ENCODE measurements around the gene CIB2. TPM values are rescaled to one million over a fixed set of nuclear protein-coding genes. Genes with fewer than 3 reads are reported as not detected.

The CIB2 gene
- total RNA-seq, 4 donors from 2014 or later: 11.4 to 18.3 (median 15.9) TPM

DNA sequence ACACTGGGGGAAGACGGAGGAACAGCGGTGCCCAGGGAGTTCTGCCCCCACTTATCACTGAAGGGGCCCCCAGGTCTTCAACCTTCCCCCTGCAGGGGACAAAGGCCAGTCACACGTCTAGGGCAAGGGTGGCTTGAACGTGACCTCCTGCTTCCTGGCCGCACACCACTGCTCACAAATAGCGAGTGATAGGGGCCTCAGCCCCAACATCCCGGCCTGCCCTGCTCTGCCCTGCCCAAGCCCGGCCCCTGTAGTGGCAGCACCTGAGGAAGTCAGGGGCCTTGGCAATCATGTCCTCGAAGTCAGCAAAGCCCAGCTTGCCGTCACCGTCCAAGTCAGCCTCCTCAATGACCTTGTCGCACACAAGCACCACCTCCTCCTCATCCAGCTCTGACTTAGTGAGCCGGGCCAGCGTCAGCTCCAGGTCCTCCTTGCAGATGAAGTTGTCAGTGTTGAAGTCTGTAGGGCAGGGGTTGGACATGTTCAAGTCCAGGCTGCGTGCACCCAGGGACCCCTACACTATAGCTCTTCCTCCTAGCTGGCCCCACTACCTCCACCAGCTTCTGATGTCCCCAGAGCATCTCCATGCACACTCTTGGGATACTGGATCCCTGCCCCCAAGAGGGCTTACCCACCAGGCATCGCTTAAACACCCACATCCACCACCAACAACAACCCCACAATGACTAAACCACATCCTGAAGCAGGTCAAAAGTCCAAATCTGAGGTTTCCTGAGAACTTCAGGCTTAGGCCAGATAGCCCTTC, 25.6 kb downstream of the CIB2 start:
- no peak overlapping the region for H3K4me3 ChIP-seq

DNA sequence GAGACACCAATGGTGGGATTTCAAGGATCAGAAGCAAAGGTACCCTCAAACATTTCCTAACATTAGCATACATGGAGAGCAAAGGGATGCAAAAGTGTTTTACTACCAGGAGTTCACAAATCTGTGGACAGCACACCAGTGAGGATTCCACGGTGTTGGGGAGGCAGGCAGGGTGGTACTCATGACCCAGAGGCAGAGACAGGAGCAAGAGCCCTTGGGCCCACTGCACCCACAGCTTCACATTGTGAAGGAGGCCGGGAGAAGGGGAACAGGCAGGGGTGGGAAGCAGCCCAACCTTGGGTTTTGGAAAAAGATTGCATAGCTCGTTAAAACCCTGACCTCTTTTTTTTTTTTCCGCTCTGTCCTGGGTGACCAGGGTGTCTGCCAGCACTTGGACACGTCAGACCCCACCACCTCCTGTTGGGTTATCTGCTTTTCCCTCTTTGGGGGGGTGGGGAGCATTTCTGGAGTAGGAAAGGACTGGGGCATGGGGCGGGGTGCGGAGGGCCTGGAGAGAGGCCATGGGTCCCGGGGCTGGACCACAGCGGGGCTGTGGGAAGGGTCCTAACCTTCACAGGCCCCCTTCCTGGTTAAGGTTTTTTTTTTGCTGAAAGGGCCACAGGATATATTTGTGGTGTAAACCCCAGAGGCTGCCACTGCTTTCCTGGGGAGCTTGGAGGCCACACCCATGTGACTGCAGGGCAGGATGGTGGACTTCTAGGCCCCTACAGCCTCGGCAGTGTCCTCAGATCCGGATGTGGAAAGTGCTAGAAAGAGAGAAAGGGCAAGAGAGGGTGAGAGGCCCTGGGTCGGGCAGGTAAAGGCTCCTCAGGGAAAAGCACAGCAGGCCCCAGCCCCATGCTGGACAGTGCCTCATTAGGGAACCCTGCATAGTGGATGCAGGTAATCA, 26.4 kb downstream of the CIB2 start:
- Histone ChIP-seq H3K9me3 (no peaks in the 10 kb centered on the region), H3K27ac (replicated peaks in 1 of 4) (no peak overlapping the region), H3K4me1 (peaks cover 0 to 3% (median 0%) of the 10 kb centered on the region in 4 donors), H3K36me3 (no peaks in the 10 kb centered on the region), H3K4me3 (no peak overlapping the region), H3K27me3 (no peaks in the 10 kb centered on the region)
- TF ChIP-seq POLR2A (IDR thresholded peaks at IDR 0.05; ENCODE audit: low read depth) (no peak), POLR2AphosphoS5 (IDR thresholded peaks at IDR 0.05) (no peak), EP300 (IDR thresholded peaks at IDR 0.05) (no peak)
- TF ChIP-seq, protein P1, sequence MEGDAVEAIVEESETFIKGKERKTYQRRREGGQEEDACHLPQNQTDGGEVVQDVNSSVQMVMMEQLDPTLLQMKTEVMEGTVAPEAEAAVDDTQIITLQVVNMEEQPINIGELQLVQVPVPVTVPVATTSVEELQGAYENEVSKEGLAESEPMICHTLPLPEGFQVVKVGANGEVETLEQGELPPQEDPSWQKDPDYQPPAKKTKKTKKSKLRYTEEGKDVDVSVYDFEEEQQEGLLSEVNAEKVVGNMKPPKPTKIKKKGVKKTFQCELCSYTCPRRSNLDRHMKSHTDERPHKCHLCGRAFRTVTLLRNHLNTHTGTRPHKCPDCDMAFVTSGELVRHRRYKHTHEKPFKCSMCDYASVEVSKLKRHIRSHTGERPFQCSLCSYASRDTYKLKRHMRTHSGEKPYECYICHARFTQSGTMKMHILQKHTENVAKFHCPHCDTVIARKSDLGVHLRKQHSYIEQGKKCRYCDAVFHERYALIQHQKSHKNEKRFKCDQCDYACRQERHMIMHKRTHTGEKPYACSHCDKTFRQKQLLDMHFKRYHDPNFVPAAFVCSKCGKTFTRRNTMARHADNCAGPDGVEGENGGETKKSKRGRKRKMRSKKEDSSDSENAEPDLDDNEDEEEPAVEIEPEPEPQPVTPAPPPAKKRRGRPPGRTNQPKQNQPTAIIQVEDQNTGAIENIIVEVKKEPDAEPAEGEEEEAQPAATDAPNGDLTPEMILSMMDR (IDR thresholded peaks at IDR 0.05): no peak
- intact Hi-C loops (cut with DNase I): no loop called here
- no peak for DNase-seq (ENCODE audit: extremely low spot score)
- 86% methylated on average over 12 of the region's 12 CpGs for WGBS

More for the DNA sequence above, 25.6 kb downstream of the CIB2 start:
- WGBS: 94% methylated on average over 4 of the region's 16 CpGs
- Histone ChIP-seq H3K36me3 (no peaks in the 10 kb centered on the region), H3K4me1 (peaks cover 0 to 3% (median 0%) of the 10 kb centered on the region in 4 donors), H3K9me3 (no peaks in the 10 kb centered on the region), H3K27ac (replicated peaks in 1 of 4) (no peak overlapping the region), H3K27me3 (no peaks in the 10 kb centered on the region)
- DNase-seq (ENCODE audit: extremely low spot score): no peak
- intact Hi-C loops (cut with DNase I): loop anchor here (1.0 kb wide), 1 partner anchor 140 kb away; no protein-coding TSS in a partner anchor
- TF ChIP-seq, protein P1 (IDR thresholded peaks at IDR 0.05): no peak
- TF ChIP-seq POLR2AphosphoS5 (IDR thresholded peaks at IDR 0.05) (no peak), EP300 (IDR thresholded peaks at IDR 0.05) (no peak), POLR2A (IDR thresholded peaks at IDR 0.05; ENCODE audit: low read depth) (no peak)

DNA sequence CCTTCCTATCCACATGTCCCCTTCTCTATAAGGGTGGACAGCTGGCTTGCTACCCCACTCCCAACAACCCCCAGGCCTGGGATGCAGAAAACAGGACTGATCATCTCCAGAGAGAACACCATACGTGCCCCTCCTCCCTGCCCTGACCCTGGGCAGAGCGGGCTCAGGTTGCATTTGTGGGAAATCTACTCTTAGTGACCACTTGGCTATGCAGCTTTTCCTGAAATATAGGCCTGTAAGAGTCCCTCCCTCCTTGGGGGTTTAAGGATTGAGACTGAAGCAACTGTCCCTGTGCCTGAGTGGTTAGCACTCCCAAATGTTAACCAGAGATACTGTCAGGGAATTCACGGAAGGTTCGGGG, 27.1 kb downstream of the CIB2 start:
- Histone ChIP-seq H3K9me3 (no peaks in the 10 kb centered on the region), H3K4me1 (peaks cover 0 to 3% (median 0%) of the 10 kb centered on the region in 4 donors), H3K27ac (replicated peaks in 1 of 4) (no peak overlapping the region), H3K36me3 (no peaks in the 10 kb centered on the region), H3K27me3 (no peaks in the 10 kb centered on the region), H3K4me3 (no peak overlapping the region)
- 82% methylated on average over 4 of the region's 4 CpGs for WGBS
- DNase-seq (ENCODE audit: extremely low spot score): no peak
- TF ChIP-seq, protein P1 (IDR thresholded peaks at IDR 0.05): no peak
- TF ChIP-seq POLR2AphosphoS5 (IDR thresholded peaks at IDR 0.05) (no peak), EP300 (IDR thresholded peaks at IDR 0.05) (no peak), POLR2A (IDR thresholded peaks at IDR 0.05; ENCODE audit: low read depth) (no peak)
- intact Hi-C loops (cut with DNase I): no loop called here

DNA sequence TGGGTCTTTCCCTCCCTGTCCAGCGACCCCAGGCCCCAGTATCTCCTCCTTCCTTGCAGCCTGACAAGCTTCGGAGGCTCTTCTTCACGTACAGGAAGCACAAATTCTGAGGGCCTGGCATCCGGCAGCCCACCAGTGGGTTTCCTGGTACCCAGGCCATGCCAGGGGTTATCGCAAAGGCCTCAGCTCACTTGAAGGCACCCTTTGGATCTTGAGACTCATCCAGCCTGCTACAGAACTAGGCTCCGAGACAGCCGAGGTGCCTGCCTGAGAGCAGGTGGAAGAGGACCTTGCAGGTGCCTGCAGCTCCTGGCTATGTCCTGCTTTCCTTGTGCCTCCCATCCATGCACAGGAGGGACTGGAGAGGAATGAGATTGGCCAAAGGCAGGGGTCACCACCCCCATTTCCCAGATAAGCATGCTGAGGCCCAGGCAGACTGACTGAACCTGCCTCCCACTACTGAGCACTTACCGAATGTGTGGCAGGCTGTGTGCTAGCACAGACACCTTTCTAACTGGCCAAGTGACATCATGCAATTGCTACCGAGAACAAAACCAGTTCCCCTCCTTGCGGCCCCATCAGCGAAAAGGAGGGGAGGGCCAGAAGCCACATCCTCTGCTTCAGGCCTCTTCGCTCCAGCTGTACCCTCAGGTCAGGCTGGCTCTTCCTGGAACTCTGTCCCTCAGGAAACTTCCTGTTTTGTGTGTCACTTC, 27.7 kb downstream of the CIB2 start:
- intact Hi-C loops (cut with DNase I): no loop called here

More for the DNA sequence above, 27.7 kb downstream of the CIB2 start:
- no peak for DNase-seq (ENCODE audit: extremely low spot score)
- H3K4me1 ChIP-seq: peaks cover 0 to 3% (median 0%) of the 10 kb centered on the region in 4 donors
- no peak overlapping the region for H3K27ac ChIP-seq (replicated peaks in 1 of 4)
- H3K4me3 ChIP-seq: no peak overlapping the region
- H3K27me3 ChIP-seq: no peaks in the 10 kb centered on the region
- 61% methylated on average over 5 of the region's 12 CpGs for WGBS
- TF ChIP-seq POLR2A (IDR thresholded peaks at IDR 0.05; ENCODE audit: low read depth) (no peak), EP300 (IDR thresholded peaks at IDR 0.05) (no peak), POLR2AphosphoS5 (IDR thresholded peaks at IDR 0.05) (no peak)
- TF ChIP-seq, protein P1 (IDR thresholded peaks at IDR 0.05): no peak
- no peaks in the 10 kb centered on the region for H3K9me3 ChIP-seq
- no peaks in the 10 kb centered on the region for H3K36me3 ChIP-seq

All from esophagus muscularis mucosa (tissue), 4 donors.